GM18517 (cell line): ENCODE measurements around the gene SLC35G2.
"Not testable (repeated sequence)": the region's sequence is repeated elsewhere in the genome, so short reads cannot be mapped to it uniquely, and the experiment has no call there.

Experiments
- ATAC-seq: cut with Tn5 transposase; IDR thresholded peaks from one replicate; pipeline ENCODE4 v1.9.1; 2021; ENCODE audit warnings: mild to moderate bottlenecking, moderate library complexity; ENCODE audit not compliant: unreplicated experiment

SLC35G2 gene

GRCh38 chr3:136818769-136819391, at the start of gene SLC35G2:
Gene SLC35G2, plus strand, starts transcription at chr3:136819126. Its CDS starts 35,335 bp downstream, at chr3:136854461.
- ATAC-seq: no peak

GRCh38 chr3:136772709-136773108, 46.2 kb upstream of the SLC35G2 start:
- no peak for ATAC-seq

- no peak for ATAC-seq
Measured at GRCh38 chr3:136778865-136779264, 40.1 kb upstream of the SLC35G2 start.

GRCh38 chr3:136780741-136781140, 38.2 kb upstream of the SLC35G2 start:
- ATAC-seq: no peak

GRCh38 chr3:136783708-136784191, 35.2 kb upstream of the SLC35G2 start:
- ATAC-seq: no peak

GRCh38 chr3:136787349-136787748, 31.6 kb upstream of the SLC35G2 start:
- ATAC-seq: no peak

GRCh38 chr3:136788154-136788553, 30.8 kb upstream of the SLC35G2 start:
- ATAC-seq: no peak

GRCh38 chr3:136789976-136790375, 28.9 kb upstream of the SLC35G2 start:
- no peak for ATAC-seq

GRCh38 chr3:136790786-136791185, 28.1 kb upstream of the SLC35G2 start:
- no peak for ATAC-seq

- ATAC-seq: no peak
Measured at GRCh38 chr3:136792556-136793330, 26.2 kb upstream of the SLC35G2 start.

GRCh38 chr3:136801146-136801545, 17.8 kb upstream of the SLC35G2 start:
- ATAC-seq: not testable (repeated sequence)

- ATAC-seq: no peak
Measured at GRCh38 chr3:136802481-136802996, 16.4 kb upstream of the SLC35G2 start.

- no peak for ATAC-seq
Measured at GRCh38 chr3:136804141-136804540, 14.8 kb upstream of the SLC35G2 start.

- ATAC-seq: no peak
Measured at GRCh38 chr3:136804813-136805212, 14.1 kb upstream of the SLC35G2 start.

GRCh38 chr3:136805795-136806194, 13.1 kb upstream of the SLC35G2 start:
- no peak for ATAC-seq

- ATAC-seq: no peak
Measured at GRCh38 chr3:136811701-136812100, 7.2 kb upstream of the SLC35G2 start.

GRCh38 chr3:136817448-136817847, 1.5 kb upstream of the SLC35G2 start:
- ATAC-seq: no peak

GRCh38 chr3:136818191-136818768, 646 bp upstream of the SLC35G2 start:
- no peak for ATAC-seq

- ATAC-seq: no peak
Measured at GRCh38 chr3:136819392-136819730, 435 bp downstream of the SLC35G2 start.

- no peak for ATAC-seq
Measured at GRCh38 chr3:136819731-136820679, 1.1 kb downstream of the SLC35G2 start.

GRCh38 chr3:136831461-136831860, 12.5 kb downstream of the SLC35G2 start:
- no peak for ATAC-seq
